Tibial artery (tissue), 4 donors: ENCODE measurements around the gene ST6GALNAC1.

Experiments
- DNase-seq, 2 donors: peaks; one replicate each; pipeline ENCODE4 v3.0.0-alpha.2; 2019
- H3K27ac ChIP-seq, 2 donors: fragments of 200-600 bp; sonication (generic) in 1 of 2; 1 replicate in 1 of 2; 2 replicates in 1 of 2; pipeline ENCODE4 v1.5.1; 2018 to 2019; ENCODE audit warnings: mild to moderate bottlenecking in 1 of 2
- H3K27me3 ChIP-seq, 2 donors: fragments of 200-600 bp; sonication (generic) in 1 of 2; one replicate each; pipeline versions ENCODE4 v1.5.1 to v1.6.0; 2016 to 2019
- H3K36me3 ChIP-seq, 3 donors: fragments of 200-600 bp; sonication (generic) in 2 of 3; one replicate each; pipeline ENCODE4 v1.5.1; 2016 to 2019; ENCODE audit warnings: mild to moderate bottlenecking in 2 of 3
- H3K4me1 ChIP-seq, 4 donors: fragments of 200-600 bp; sonication (generic) in 2 of 4; 1 replicate in 3 of 4; 2 replicates in 1 of 4; pipeline ENCODE4 v1.5.1; 2016 to 2019
- H3K4me3 ChIP-seq, 2 donors: fragments of 200-600 bp; sonication (generic) in 1 of 2; 1 replicate in 1 of 2; 2 replicates in 1 of 2; pipeline ENCODE4 v1.5.1; 2018 to 2019; ENCODE audit warnings: mild to moderate bottlenecking in 2 of 2
- H3K9me3 ChIP-seq, 3 donors: fragments of 200-600 bp; sonication (generic) in 1 of 3; one replicate each; pipeline ENCODE4 v1.5.1; 2016 to 2019
- CTCF ChIP-seq, 2 experiments: fragments of 200-600 bp in 1 of 2; fragments of 450-650 bp in 1 of 2; IDR thresholded peaks; one replicate each; pipeline ENCODE4 v1.5.1; 2017 to 2019; ENCODE audit warnings: antibody characterized with exemption in 2 of 2, mild to moderate bottlenecking in 1 of 2, moderate library complexity in 1 of 2
- intact Hi-C: fragments of 100-400 bp; cut with DNase I; formaldehyde crosslinking; loops from one replicate; pipeline ENCODE4 v1.15.0; 2023; ENCODE audit warnings: low total_unique reads

The ST6GALNAC1 gene

DNA sequence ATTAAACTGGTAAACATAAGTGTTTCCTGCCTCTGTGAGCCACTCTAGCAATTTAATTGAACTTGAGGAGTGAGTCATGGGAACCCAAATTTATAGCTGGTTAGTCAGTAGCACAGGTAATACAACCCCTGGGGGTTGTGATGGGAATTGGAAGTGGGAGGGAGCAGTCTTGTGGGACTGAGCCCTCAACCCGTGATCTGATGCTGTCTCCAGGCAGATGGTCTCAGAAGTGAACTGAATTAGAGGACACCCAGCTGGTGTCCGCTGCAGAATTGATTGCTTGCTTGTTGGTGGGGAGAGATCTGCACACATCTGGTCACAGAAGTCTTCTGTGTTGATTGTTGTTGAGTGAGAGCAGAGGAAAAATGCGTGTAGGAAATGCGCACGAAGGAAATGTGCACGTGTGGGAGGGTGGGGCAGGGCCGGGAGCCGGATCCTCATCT lies 50.2 kb downstream of the ST6GALNAC1 start:
- no peaks in the 10 kb centered on the region for H3K36me3 ChIP-seq
- no peaks in the 10 kb centered on the region for H3K9me3 ChIP-seq
- peaks cover 0 to 65% of the 10 kb centered on the region in 2 donors for H3K27me3 ChIP-seq
- no peak overlapping the region for H3K4me3 ChIP-seq
- H3K27ac ChIP-seq = no peak overlapping the region
- H3K4me1 ChIP-seq = no peaks in the 10 kb centered on the region
- TF ChIP-seq CTCF (IDR thresholded peaks at IDR 0.05) = no peak
- intact Hi-C loops = no loop called here
- no peak for DNase-seq

DNA sequence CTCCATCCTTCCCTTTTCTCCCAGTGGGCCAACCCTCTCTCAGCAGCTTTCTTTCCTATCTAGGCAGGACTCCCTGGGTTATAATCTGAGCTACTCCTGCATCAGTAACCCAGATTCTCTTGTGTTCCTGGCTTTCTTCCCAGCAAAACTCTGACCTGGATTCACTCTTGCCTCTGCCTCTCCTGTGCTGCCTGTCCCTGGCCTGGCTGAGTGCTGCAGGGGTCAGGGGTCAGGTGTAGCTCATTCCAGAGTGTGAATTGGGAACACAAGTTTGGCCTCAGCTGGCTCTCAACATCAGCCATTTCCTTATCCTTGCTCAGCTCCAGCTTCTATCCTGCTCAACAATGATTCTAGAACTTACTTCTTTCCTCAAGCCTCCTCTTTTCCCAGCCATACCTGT lies 55.4 kb downstream of the ST6GALNAC1 start:
- H3K36me3 ChIP-seq = no peaks in the 10 kb centered on the region
- intact Hi-C loops = no loop called here
- no peak for TF ChIP-seq CTCF (IDR thresholded peaks at IDR 0.05)
- H3K27me3 ChIP-seq = peaks cover 0 to 67% of the 10 kb centered on the region in 2 donors
- no peak overlapping the region for H3K4me3 ChIP-seq
- no peak for DNase-seq
- H3K9me3 ChIP-seq = no peaks in the 10 kb centered on the region
- no peak overlapping the region for H3K27ac ChIP-seq
- H3K4me1 ChIP-seq = peaks cover 4 to 25% (median 19%) of the 10 kb centered on the region in 4 donors

GRCh38 chr17:76586741-76587487 lies 56.6 kb downstream of the ST6GALNAC1 start:
- intact Hi-C loops = no loop called here
- Histone ChIP-seq H3K27me3 (peaks cover 0 to 64% of the 10 kb centered on the region in 2 donors), H3K36me3 (no peaks in the 10 kb centered on the region), H3K9me3 (no peaks in the 10 kb centered on the region), H3K27ac (no peak overlapping the region), H3K4me1 (peaks cover 4 to 25% (median 19%) of the 10 kb centered on the region in 4 donors), H3K4me3 (no peak overlapping the region)
- no peak for TF ChIP-seq CTCF (IDR thresholded peaks at IDR 0.05)
- no peak for DNase-seq

DNA sequence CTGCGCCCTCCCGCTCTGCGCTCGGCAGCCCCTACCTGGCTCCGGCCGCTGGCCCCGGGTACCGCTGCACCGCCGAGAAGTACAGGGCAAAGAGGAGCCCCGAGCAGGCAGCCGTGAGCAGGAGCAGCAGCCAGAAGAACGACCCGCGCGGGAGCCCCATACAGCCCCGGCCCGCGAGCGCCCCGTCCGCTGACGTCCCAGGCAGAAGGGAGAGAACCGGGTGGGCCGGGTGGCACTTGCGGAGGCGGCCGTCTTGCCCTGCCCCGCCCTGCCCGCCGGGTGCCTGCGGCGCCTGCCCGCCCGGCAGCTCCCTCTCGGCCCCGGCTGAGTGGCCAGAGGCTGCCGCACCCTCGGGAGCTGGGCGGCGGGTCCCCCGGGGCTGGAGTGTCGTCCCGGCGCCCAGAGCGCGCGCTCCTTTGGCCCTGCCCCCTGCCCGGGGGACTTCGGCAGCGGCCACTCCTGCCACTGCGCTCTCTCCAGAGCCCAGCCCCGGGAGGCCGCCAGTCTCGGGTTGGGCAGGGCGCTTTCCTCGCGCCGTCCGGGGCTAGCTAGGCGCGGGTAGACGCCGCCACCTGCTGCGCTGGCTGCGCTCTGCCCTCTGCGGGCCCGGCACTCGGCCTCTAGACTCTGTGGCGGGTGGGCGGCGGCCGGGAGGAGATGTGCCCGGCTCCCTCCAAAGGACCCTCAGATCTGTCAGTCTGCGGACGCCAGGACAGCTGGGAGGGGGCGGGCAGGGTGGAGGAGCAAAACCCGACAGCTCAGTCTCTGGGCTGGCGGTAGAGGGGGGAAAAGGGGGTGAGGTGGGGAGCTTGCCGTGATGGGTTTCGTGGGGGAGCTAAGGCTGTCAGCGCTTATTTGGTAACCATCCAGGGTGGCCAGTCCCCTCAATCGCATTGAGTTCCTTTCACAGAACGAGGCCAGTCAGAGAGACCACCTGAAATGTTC lies 57.6 kb downstream of the ST6GALNAC1 start, which contains the start of gene ST6GALNAC2:
Gene ST6GALNAC2 (minus strand): TSS at position 212 of the 945 bp plus-strand sequence. CDS start 52 bp downstream, at position 160.
- H3K9me3 ChIP-seq = no peaks in the 10 kb centered on the region
- TF ChIP-seq CTCF (IDR thresholded peaks at IDR 0.05) = peak in 1 of 2 experiments; percentile 31
- no peak within 1 kb of the TSS for H3K27ac ChIP-seq
- no peaks in the 10 kb centered on the region for H3K36me3 ChIP-seq
- H3K4me1 ChIP-seq = peaks cover 4 to 25% (median 19%) of the 10 kb centered on the region in 4 donors
- H3K27me3 ChIP-seq = peaks cover 0 to 54% of the 10 kb centered on the region in 2 donors
- H3K4me3 ChIP-seq = peak within 1 kb of the TSS; percentile 46 to 63
- intact Hi-C loops = no loop called here
- DNase-seq = peak; percentile 41 to 73

- Histone ChIP-seq H3K4me3 (peak overlapping the region; percentile 46 to 63), H3K4me1 (peaks cover 4 to 25% (median 19%) of the 10 kb centered on the region in 4 donors), H3K27me3 (peaks cover 0 to 49% of the 10 kb centered on the region in 2 donors), H3K36me3 (no peaks in the 10 kb centered on the region), H3K27ac (no peak overlapping the region), H3K9me3 (no peaks in the 10 kb centered on the region)
- intact Hi-C loops = no loop called here
- no peak for DNase-seq
- TF ChIP-seq CTCF (IDR thresholded peaks at IDR 0.05) = no peak
These were observed 58.4 kb downstream of the ST6GALNAC1 start for GRCh38 chr17:76585033-76585648.
